Ovary (tissue), 9 donors: Measurements from ENCODE around the gene CFDP1. TPM values are rescaled to one million over a fixed set of nuclear protein-coding genes. Genes with fewer than 3 reads are reported as not detected.
A peak's percentile ranks its signal among the peaks of the same experiment; 100 is the strongest.

Experiments used
- DNase-seq, 5 donors: peaks; one replicate each; pipeline ENCODE4 v3.0.0-alpha.2; 2019 to 2020
- H3K27ac ChIP-seq, 2 donors: fragments of 200-600 bp; one replicate each; pipeline versions ENCODE4 v1.5.1 to v1.8.0; 2019 to 2022
- H3K27me3 ChIP-seq: fragments of 200-600 bp; one replicate; pipeline ENCODE4 v1.8.0; 2022
- H3K36me3 ChIP-seq: fragments of 200-600 bp; sonication (generic); one replicate; pipeline ENCODE4 v1.5.1; 2019
- H3K4me1 ChIP-seq: one replicate; pipeline ENCODE4 v1.8.1; 2013; ENCODE audit warnings: mild to moderate bottlenecking, moderate library complexity; ENCODE audit not compliant: insufficient read depth
- H3K4me3 ChIP-seq: fragments of 200-600 bp; sonication (generic); one replicate; pipeline ENCODE4 v1.5.1; 2017
- H3K9me3 ChIP-seq, 2 donors: fragments of 200-600 bp in 1 of 2; sonication (generic) in 1 of 2; one replicate each; pipeline versions ENCODE4 v1.5.1 to v1.8.1; 2013 to 2019; ENCODE audit warnings: mild to moderate bottlenecking in 1 of 2, moderate library complexity in 1 of 2
- CTCF ChIP-seq, 3 donors: fragments of 450-650 bp in 2 of 3; fragments of 200-600 bp in 1 of 3; IDR thresholded peaks; one replicate each; pipeline versions ENCODE4 v1.5.1 to v1.8.0; 2016 to 2022; ENCODE audit warnings: antibody characterized with exemption in 3 of 3, mild to moderate bottlenecking in 1 of 3
- EP300 ChIP-seq: sonication (generic); formaldehyde crosslinking; IDR thresholded peaks from one replicate; pipeline ENCODE4 v1.6.1; 2017; ENCODE audit warnings: antibody characterized with exemption
- POLR2A ChIP-seq: fragments of 450-650 bp; IDR thresholded peaks from one replicate; pipeline ENCODE4 v1.6.1; 2017; ENCODE audit warnings: antibody characterized with exemption, mild to moderate bottlenecking, moderate library complexity
- WGBS, 3 donors: extraction: QIAGEN DNeasy Blood & Tissue Kit in 1 of 3; methylation state at CpG; one replicate each; pipeline versions ENCODE4 v1.1.5 to v1.1.7; 2013 to 2017; 5-methylcytosine and 5-hydroxymethylcytosine counted together
- intact Hi-C, 4 donors: fragments of 100-400 bp; cut with DNase I; formaldehyde crosslinking; loops; one replicate each; pipeline versions ENCODE4 v1.11.0 to v1.15.1; 2022 to 2023
- polyA plus RNA-seq, 2 donors: library from polyadenylated mRNA; stranded (reverse); fragments of 200-250 nt in 1 of 2; fragments of 350-450 nt in 1 of 2; fragmentation: Illumina TruSeq in 1 of 2; extraction: RNeasy Lipid Tissue Mini Kit (QIAGEN cat#74804) in 1 of 2; gene quantifications; one replicate each; pipeline ENCODE4 v1.2.3, GENCODE V29; 2013 to 2014
- total RNA-seq, 7 donors: library from RNA; depleted of rRNA in 2 of 7; stranded (reverse); fragments of >200 nt in 2 of 7; fragmentation: NEBNext Ultra II Directional in 3 of 7; extraction: Animal tissue kit (Norgen Biotek cat#: 25700) in 3 of 7; gene quantifications; one replicate each; pipeline versions ENCODE4 v1.1.0 to v1.2.4, GENCODE V29; 2016 to 2023
- donor health status: DM: no; HTN: no; CAD: no; lungs with moderate emphysema.
- donor health status: DM: no; HTN: no; CAD: no.
- donor health status: Bipolar disorder and iron deficiency.
- donor health status: DM: yes; HTN: yes; CAD: no.
- donor health status: DM: no; HTN: no; CAD: no.
- donor health status: DM: yes; HTN: yes; CAD: no.

CFDP1 gene
- total and polyA plus RNA-seq, 9 donors, result 67.0 to 173 (median 73.0) TPM

- 87 to 88% (median 87%) methylated on average over 10 of the region's 10 CpGs for WGBS, 3 donors
- Histone ChIP-seq H3K9me3 (no peaks in the 10 kb centered on the region), H3K4me1 (peaks cover 5% of the 10 kb centered on the region), H3K27ac (no peak overlapping the region), H3K36me3 (no peaks in the 10 kb centered on the region), H3K27me3 (no peaks in the 10 kb centered on the region), H3K4me3 (no peak overlapping the region)
- intact Hi-C loops, result no loop called here
- no peak for TF ChIP-seq POLR2A
- no peak for TF ChIP-seq CTCF (IDR thresholded peaks at IDR 0.05)
- no peak for TF ChIP-seq EP300
- no peak for DNase-seq
Observed at GRCh38 chr16:75379911-75380847, 53.1 kb downstream of the CFDP1 start.

- no peaks in the 10 kb centered on the region for H3K36me3 ChIP-seq
- 41 to 95% (median 92%) methylated on average over 1 of the region's 1 CpG for WGBS, 3 donors
- no peak for DNase-seq
- no peaks in the 10 kb centered on the region for H3K27me3 ChIP-seq
- H3K27ac ChIP-seq, result no peak overlapping the region
- intact Hi-C loops, result no loop called here
- no peak overlapping the region for H3K4me3 ChIP-seq
- TF ChIP-seq CTCF (IDR thresholded peaks at IDR 0.05) (no peak), POLR2A (no peak), EP300 (no peak)
- H3K4me1 ChIP-seq, result peaks cover 5% of the 10 kb centered on the region
- no peaks in the 10 kb centered on the region for H3K9me3 ChIP-seq
Observed at GRCh38 chr16:75379339-75379738, 54.0 kb downstream of the CFDP1 start.

GRCh38 chr16:75378616-75379015 lies 54.7 kb downstream of the CFDP1 start:
- H3K27ac ChIP-seq, result no peak overlapping the region
- 68 to 85% (median 69%) methylated on average over 2 of the region's 2 CpGs for WGBS, 3 donors
- no peaks in the 10 kb centered on the region for H3K36me3 ChIP-seq
- H3K27me3 ChIP-seq, result no peaks in the 10 kb centered on the region
- TF ChIP-seq POLR2A (no peak), EP300 (no peak), CTCF (IDR thresholded peaks at IDR 0.05) (no peak)
- H3K4me3 ChIP-seq, result no peak overlapping the region
- DNase-seq, result no peak
- H3K4me1 ChIP-seq, result peaks cover 5% of the 10 kb centered on the region
- H3K9me3 ChIP-seq, result no peaks in the 10 kb centered on the region
- intact Hi-C loops, result no loop called here

- WGBS, 3 donors, result 31 to 40% (median 36%) methylated on average over 6 of the region's 6 CpGs
- H3K4me3 ChIP-seq, result no peak overlapping the region
- peak in 2 of 5 donors; percentile 13 to 60 for DNase-seq
- H3K36me3 ChIP-seq, result no peaks in the 10 kb centered on the region
- H3K9me3 ChIP-seq, result no peaks in the 10 kb centered on the region
- peaks cover 6% of the 10 kb centered on the region for H3K4me1 ChIP-seq
- intact Hi-C loops, result no loop called here
- no peak overlapping the region for H3K27ac ChIP-seq
- TF ChIP-seq EP300, result no peak
- TF ChIP-seq POLR2A, result no peak
- no peak for TF ChIP-seq CTCF (IDR thresholded peaks at IDR 0.05)
- H3K27me3 ChIP-seq, result no peaks in the 10 kb centered on the region
Observed at GRCh38 chr16:75377729-75378386, 55.4 kb downstream of the CFDP1 start.
